IMR-90 (cell line): ENCODE data around the gene STXBP4. TPM values are rescaled to one million over a fixed set of nuclear protein-coding genes. Genes with fewer than 3 reads are reported as not detected.

Source experiments
- ATAC-seq: fragments of 200-7000 bp; cut with Tn5 transposase; 2 replicates; pipeline ENCODE4 v1.9.1; 2020; ENCODE audit warnings: low read depth, mild to moderate bottlenecking, moderate library complexity
- BruUV-seq: library from RNA; stranded (reverse); fragments of 400-500 nt; replicated peaks from 2 replicates; lab custom pipeline; 2021; lab: Mats Ljungman, UMichigan
- CTCF ChIA-PET: fragments of 300-600 bp; formaldehyde crosslinking; extraction: SDS; loops from one replicate; lab custom pipeline; 2021; ENCODE audit warnings: antibody characterized with exemption; lab: Yijun Ruan, JAX
- POLR2A ChIA-PET: fragments of 300-600 bp; sonication (Branson Sonifier 250); formaldehyde crosslinking; loops from one replicate; lab custom pipeline; 2022; ENCODE audit warnings: antibody characterized with exemption; ENCODE audit not compliant: unreplicated experiment; lab: Charles Lee
- DNase-seq: peaks from one replicate; pipeline ENCODE4 v3.0.0; 2013
- H2AFZ ChIP-seq: replicated peaks from 2 replicates; pipeline ENCODE3; 2013; ENCODE audit warnings: low read length, mild to moderate bottlenecking; ENCODE audit not compliant: poor library complexity
- H2AK5ac ChIP-seq: 2 replicates; pipeline ENCODE4 v1.6.1; 2013; ENCODE audit warnings: low read depth, low read length, inconsistent platforms
- H2AK9ac ChIP-seq: replicated peaks from 2 replicates; pipeline ENCODE3; 2013; ENCODE audit warnings: mild to moderate bottlenecking, low read depth, low read length, moderate library complexity; ENCODE audit not compliant: poor library complexity
- H2BK120ac ChIP-seq: 2 replicates; pipeline ENCODE4 v1.6.1; 2013; ENCODE audit warnings: low read depth, low read length, inconsistent platforms
- H2BK15ac ChIP-seq: 3 replicates; pipeline ENCODE4 v1.6.1; 2013; ENCODE audit warnings: low read depth, low read length, inconsistent platforms
- H2BK20ac ChIP-seq: 2 replicates; pipeline ENCODE4 v1.6.1; 2013; ENCODE audit warnings: low read depth, mild to moderate bottlenecking, inconsistent platforms, low read length, moderate library complexity
- H2BK5ac ChIP-seq: 2 replicates; pipeline ENCODE4 v1.6.1; 2013; ENCODE audit warnings: mild to moderate bottlenecking, low read depth, low read length, inconsistent platforms; ENCODE audit not compliant: poor library complexity, severe bottlenecking
- H3K14ac ChIP-seq: replicated peaks from 2 replicates; pipeline ENCODE4 v1.6.1; 2013; ENCODE audit warnings: low read depth, low read length, inconsistent platforms
- H3K18ac ChIP-seq: 2 replicates; pipeline ENCODE4 v1.6.1; 2013; ENCODE audit warnings: low read depth, low read length, control low read depth
- H3K23ac ChIP-seq: 2 replicates; pipeline ENCODE4 v1.6.1; 2013; ENCODE audit warnings: low read depth, low read length, inconsistent platforms
- H3K27ac ChIP-seq: 2 replicates; pipeline ENCODE4 v1.5.1; 2013; ENCODE audit warnings: mild to moderate bottlenecking, control low read depth, low read length; ENCODE audit not compliant: insufficient read depth
- H3K27me3 ChIP-seq: 2 replicates; pipeline ENCODE4 v1.6.1; 2013; ENCODE audit warnings: low read length; ENCODE audit not compliant: control insufficient read depth, insufficient read depth
- H3K36me3 ChIP-seq: 2 replicates; pipeline ENCODE4 v1.6.1; 2013; ENCODE audit warnings: low read length, mixed read lengths; ENCODE audit not compliant: control insufficient read depth, insufficient read depth
- H3K4ac ChIP-seq: 2 replicates; pipeline ENCODE4 v1.6.1; 2013; ENCODE audit warnings: low read depth, low read length, inconsistent platforms
- H3K4me1 ChIP-seq: 2 replicates; pipeline ENCODE4 v1.6.1; 2013; ENCODE audit warnings: low read length, mixed read lengths; ENCODE audit not compliant: control insufficient read depth, insufficient read depth
- H3K4me2 ChIP-seq: 2 replicates; pipeline ENCODE4 v1.6.1; 2013; ENCODE audit warnings: low read depth, mild to moderate bottlenecking, control low read depth, low read length, moderate library complexity
- H3K4me3 ChIP-seq: 2 replicates; pipeline ENCODE4 v1.5.1; 2013; ENCODE audit warnings: low read depth, mild to moderate bottlenecking, control low read depth, low read length, moderate library complexity; ENCODE audit not compliant: insufficient read depth
- H3K56ac ChIP-seq: 2 replicates; pipeline ENCODE4 v1.6.1; 2013; ENCODE audit warnings: low read length, inconsistent platforms; ENCODE audit not compliant: insufficient read depth; ENCODE audit errors: extremely low read depth
- H3K79me1 ChIP-seq, 2 experiments: 2 replicates each; pipeline ENCODE4 v1.6.1; 2013; ENCODE audit warnings: low read length in 2 of 2, inconsistent platforms in 1 of 2, low read depth in 1 of 2
- H3K9ac ChIP-seq: 2 replicates; pipeline ENCODE4 v1.6.1; 2013; ENCODE audit warnings: low read depth, low read length, control low read depth
- H3K9me1 ChIP-seq: 2 replicates; pipeline ENCODE4 v1.6.1; 2013; ENCODE audit warnings: low read length, inconsistent platforms; ENCODE audit not compliant: insufficient read depth
- H3K9me3 ChIP-seq: 2 replicates; pipeline ENCODE4 v1.6.1; 2013; ENCODE audit warnings: low read length; ENCODE audit not compliant: control insufficient read depth, insufficient read depth
- H4K20me1 ChIP-seq: 2 replicates; pipeline ENCODE4 v1.6.1; 2013; ENCODE audit warnings: low read length, inconsistent platforms; ENCODE audit not compliant: insufficient read depth
- H4K5ac ChIP-seq: 2 replicates; pipeline ENCODE4 v1.6.1; 2013; ENCODE audit warnings: mild to moderate bottlenecking, low read depth, low read length, control low read depth
- H4K8ac ChIP-seq, 2 experiments: 2 replicates each; pipeline ENCODE4 v1.6.1; 2013; ENCODE audit warnings: low read depth in 2 of 2, low read length in 2 of 2, control low read depth in 1 of 2, inconsistent platforms in 1 of 2
- H4K91ac ChIP-seq: 2 replicates; pipeline ENCODE4 v1.6.1; 2013; ENCODE audit warnings: low read depth, low read length, inconsistent platforms; ENCODE audit not compliant: insufficient read depth
- CEBPB ChIP-seq: IDR thresholded peaks from 2 replicates; pipeline ENCODE4 v1.6.1; 2012; ENCODE audit warnings: low read depth, low read length, improper control_type of control experiment
- CHD1 ChIP-seq: IDR thresholded peaks from 2 replicates; pipeline ENCODE4 v1.6.1; 2012; ENCODE audit warnings: low read depth, low read length, improper control_type of control experiment
- FOS ChIP-seq: fragments of 150-350 bp; IDR thresholded peaks from 2 replicates; pipeline ENCODE4 v1.6.1; 2016; ENCODE audit warnings: low read depth, low read length
- MAFK ChIP-seq: IDR thresholded peaks from 2 replicates; pipeline ENCODE4 v1.6.1; 2012; ENCODE audit warnings: low read depth, low read length, improper control_type of control experiment
- NFE2L2 ChIP-seq: fragments of 150-350 bp; IDR thresholded peaks from 2 replicates; pipeline ENCODE4 v1.6.1; 2016; ENCODE audit warnings: low read depth, mild to moderate bottlenecking, low read length
- RAD21 ChIP-seq: IDR thresholded peaks from 2 replicates; pipeline ENCODE4 v1.6.1; 2012; ENCODE audit warnings: low read length, improper control_type of control experiment
- RFX5 ChIP-seq: IDR thresholded peaks from 2 replicates; pipeline ENCODE4 v1.8.0; 2012; ENCODE audit warnings: low read depth, mild to moderate bottlenecking, low read length, moderate library complexity
- WGBS, 2 experiments: methylation state at CpG; one replicate each; pipeline versions ENCODE4 v1.1.5 to v1.1.7; 2013; ENCODE audit warnings: missing lambda C conversion rate in 2 of 2; ENCODE audit not compliant: insufficient read length in 1 of 2; ENCODE audit errors: extremely low coverage in 2 of 2; 5-methylcytosine and 5-hydroxymethylcytosine counted together
- dilution Hi-C: fragments of 300-500 bp; cut with HindIII; formaldehyde crosslinking; loops from one replicate; pipeline ENCODE4 v1.14.3; 2018; ENCODE audit warnings: low sequenced_read_pairs; ENCODE audit not compliant: unreplicated experiment
- in situ Hi-C: fragments of 300-500 bp; cut with MboI; formaldehyde crosslinking; loops from 3 replicates; pipeline ENCODE4 v1.14.3; 2019; ENCODE audit warnings: low sequenced_read_pairs, inconsistent platforms, mixed read lengths
- intact Hi-C: fragments of 100-400 bp; cut with micrococcal nuclease; formaldehyde crosslinking; loops from 2 replicates; pipeline ENCODE4 v1.10.0; 2022
- polyA plus RNA-seq, 3 experiments: library from polyadenylated mRNA; depleted of rRNA; stranded (reverse); fragments of >200 nt; gene quantifications; 2 replicates each; pipeline ENCODE4 v1.2.3, GENCODE V29; 2012; ENCODE audit warnings: low replicate concordance in 1 of 3
- total RNA-seq: library from RNA; depleted of rRNA; stranded (reverse); fragments of >200 nt; gene quantifications from 2 replicates; pipeline ENCODE4 v1.2.3, GENCODE V29; 2012
- TF ChIP-seq, protein P1 (sequence below): fragments of 150-350 bp; IDR thresholded peaks from 2 replicates; pipeline ENCODE4 v1.6.1; 2017; ENCODE audit warnings: mild to moderate bottlenecking, antibody characterized with exemption, low read length, low read depth

STXBP4 gene
- total and polyA plus RNA-seq, 2 of the 4 experiments (the other 2 are of a cell fraction) = 4.1 to 20.4 TPM

GRCh38 chr17:55200904-55201303, 232.3 kb downstream of the STXBP4 start:
- H2AK9ac ChIP-seq = no peak overlapping the region

More at GRCh38 chr17:55200904-55201303, 232.3 kb downstream of the STXBP4 start:
- Histone ChIP-seq H3K4me2 (no peak overlapping the region), H3K56ac (no peak overlapping the region), H4K91ac (no peak overlapping the region), H2AK5ac (no peak overlapping the region), H2AFZ (no peak overlapping the region), H3K36me3 (no peaks in the 10 kb centered on the region), H2BK120ac (no peak overlapping the region), H3K27ac (no peak overlapping the region), H3K9ac (no peak overlapping the region), H2BK20ac (no peak overlapping the region), H3K18ac (no peak overlapping the region), H4K8ac (no peak overlapping the region), H2BK15ac (no peak overlapping the region), H3K23ac (no peak overlapping the region), H2BK5ac (no peak overlapping the region), H3K4ac (no peak overlapping the region), H3K79me1 (no peaks in the 10 kb centered on the region), H3K9me3 (no peaks in the 10 kb centered on the region), H3K4me3 (no peak overlapping the region), H3K14ac (no peak overlapping the region), H3K27me3 (no peaks in the 10 kb centered on the region), H4K5ac (no peak overlapping the region), H3K9me1 (no peaks in the 10 kb centered on the region), H3K4me1 (no peaks in the 10 kb centered on the region), H4K20me1 (no peaks in the 10 kb centered on the region)
- POLR2A ChIA-PET = interaction anchor here (0.7 kb wide), 1 partner anchor 15 kb away, joined by 5 read pairs; no protein-coding TSS in a partner anchor
- ATAC-seq (no peak), DNase-seq (no peak)
- WGBS, 2 experiments = no CpG with 5 or more reads among the region's 2 CpGs
- dilution Hi-C loops (no loop called here), intact Hi-C loops (no loop called here), in situ Hi-C loops (no loop called here)
- no TSS peak for BruUV-seq
- CTCF ChIA-PET = no interaction called here
- TF ChIP-seq, protein P1, sequence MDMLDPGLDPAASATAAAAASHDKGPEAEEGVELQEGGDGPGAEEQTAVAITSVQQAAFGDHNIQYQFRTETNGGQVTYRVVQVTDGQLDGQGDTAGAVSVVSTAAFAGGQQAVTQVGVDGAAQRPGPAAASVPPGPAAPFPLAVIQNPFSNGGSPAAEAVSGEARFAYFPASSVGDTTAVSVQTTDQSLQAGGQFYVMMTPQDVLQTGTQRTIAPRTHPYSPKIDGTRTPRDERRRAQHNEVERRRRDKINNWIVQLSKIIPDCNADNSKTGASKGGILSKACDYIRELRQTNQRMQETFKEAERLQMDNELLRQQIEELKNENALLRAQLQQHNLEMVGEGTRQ = no peak
- TF ChIP-seq NFE2L2 (no peak), RFX5 (no peak), CHD1 (no peak), FOS (no peak), MAFK (no peak), CEBPB (no peak), RAD21 (no peak)
